C4-2B (cell line): ENCODE measurements around the gene EIF5AL1.
"Not testable (repeated sequence)": the region's sequence is repeated elsewhere in the genome, so short reads cannot be mapped to it uniquely, and the experiment has no call there.

Source experiments
- H3K27ac ChIP-seq: fragments of 450-650 bp; 2 replicates; pipeline ENCODE4 v1.5.1; 2017
- CTCF ChIP-seq: fragments of 450-650 bp; conservative IDR thresholded peaks from 2 replicates; pipeline ENCODE4 v1.5.1; 2017; ENCODE audit warnings: mild to moderate bottlenecking
- ZFX ChIP-seq: fragments of 450-650 bp; IDR thresholded peaks from 2 replicates; pipeline ENCODE4 v1.6.1; 2017

The EIF5AL1 gene

GRCh38 chr10:79494871-79495705 is 17.2 kb upstream of the EIF5AL1 start:
- no peak for TF ChIP-seq CTCF
- TF ChIP-seq ZFX = no peak
- no peak overlapping the region for H3K27ac ChIP-seq

GRCh38 chr10:79495791-79496190 is 16.5 kb upstream of the EIF5AL1 start:
- TF ChIP-seq ZFX (no peak), CTCF (no peak)
- no peak overlapping the region for H3K27ac ChIP-seq

- TF ChIP-seq ZFX (no peak), CTCF (no peak)
- no peak overlapping the region for H3K27ac ChIP-seq
Observed at GRCh38 chr10:79496896-79497295, 15.4 kb upstream of the EIF5AL1 start.

- TF ChIP-seq ZFX (no peak), CTCF (no peak)
- no peak overlapping the region for H3K27ac ChIP-seq
Observed at GRCh38 chr10:79498291-79498829, 14.0 kb upstream of the EIF5AL1 start.

GRCh38 chr10:79502561-79503309 is 9.6 kb upstream of the EIF5AL1 start:
- TF ChIP-seq ZFX (no peak), CTCF (peak; percentile 64)
- no peak overlapping the region for H3K27ac ChIP-seq

- not testable (repeated sequence) for H3K27ac ChIP-seq
Observed at GRCh38 chr10:79503787-79504186, 8.5 kb upstream of the EIF5AL1 start.

- not testable (repeated sequence) for H3K27ac ChIP-seq
Observed at GRCh38 chr10:79504483-79504882, 7.8 kb upstream of the EIF5AL1 start.

GRCh38 chr10:79505328-79505727 is 7.0 kb upstream of the EIF5AL1 start:
- H3K27ac ChIP-seq = not testable (repeated sequence)

- no peak overlapping the region for H3K27ac ChIP-seq
- TF ChIP-seq ZFX (no peak), CTCF (no peak)
Observed at GRCh38 chr10:79505829-79506228, 6.5 kb upstream of the EIF5AL1 start.
